Measurements from ENCODE around the gene DZANK1. TPM values are rescaled to one million over a fixed set of nuclear protein-coding genes. Genes with fewer than 3 reads are reported as not detected.
"Not testable (repeated sequence)": the region's sequence is repeated elsewhere in the genome, so short reads cannot be mapped to it uniquely, and the experiment has no call there.

DZANK1 gene
- total RNA-seq, 1 donor from 2014 or later: 1.1 TPM

DNA sequence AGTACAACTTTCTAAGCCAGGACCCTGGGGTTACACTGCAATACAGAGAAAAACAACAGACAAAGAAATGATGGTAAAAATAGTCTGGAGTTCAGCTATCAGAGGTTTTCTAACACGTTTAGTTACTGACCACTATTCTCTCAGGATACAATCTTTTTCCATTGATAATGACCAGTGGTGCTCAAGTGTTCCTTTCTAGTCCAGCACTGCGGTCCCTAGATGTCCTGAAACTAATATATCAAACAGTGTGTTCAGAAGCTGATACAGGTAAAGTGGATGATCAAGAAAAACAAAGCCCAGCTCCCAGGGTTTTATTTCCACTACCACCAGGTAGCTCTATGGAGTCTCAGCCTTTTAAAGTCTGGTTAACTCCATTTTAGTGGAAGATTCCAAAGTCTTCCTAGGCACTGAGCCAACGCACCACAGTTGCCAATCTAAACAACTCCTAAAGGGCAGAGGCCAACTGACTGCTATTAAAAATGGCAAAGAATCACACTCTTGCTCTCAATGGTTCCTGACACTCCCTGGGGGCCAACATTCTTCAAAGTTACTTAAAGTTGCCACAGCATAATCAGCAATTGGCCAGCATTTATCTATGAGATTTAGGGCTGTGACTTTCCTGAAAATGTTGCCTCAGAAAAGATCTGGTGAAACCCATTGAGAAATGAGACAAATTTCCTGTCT lies 38.2 kb downstream of the DZANK1 start:
- Mint-ChIP-seq H3K27ac (no peak overlapping the region), H3K9me3 (no peaks in the 10 kb centered on the region), H3K27me3 (ENCODE audit: insufficient read depth) (no peaks in the 10 kb centered on the region), H3K4me1 (ENCODE audit: low read depth) (no peaks in the 10 kb centered on the region), H3K36me3 (ENCODE audit: low read depth) (no peaks in the 10 kb centered on the region), H3K4me3 (no peak overlapping the region)
- DNase-seq (ENCODE audit: low spot score): no peak
- intact Hi-C loops (cut with micrococcal nuclease): no loop called here

GRCh38 chr20:18427214-18427613 lies 39.6 kb downstream of the DZANK1 start:
- Mint-ChIP-seq H3K9me3 (no peaks in the 10 kb centered on the region), H3K4me3 (no peak overlapping the region), H3K4me1 (ENCODE audit: low read depth) (no peaks in the 10 kb centered on the region), H3K27ac (no peak overlapping the region), H3K36me3 (ENCODE audit: low read depth) (no peaks in the 10 kb centered on the region), H3K27me3 (ENCODE audit: insufficient read depth) (no peaks in the 10 kb centered on the region)
- intact Hi-C loops (cut with micrococcal nuclease): no loop called here
- no peak for DNase-seq (ENCODE audit: low spot score)

GRCh38 chr20:18421608-18422007 lies 45.2 kb downstream of the DZANK1 start:
- H3K27ac Mint-ChIP-seq: no peak overlapping the region
- no peaks in the 10 kb centered on the region for H3K9me3 Mint-ChIP-seq
- no peak for DNase-seq (ENCODE audit: low spot score)
- no peaks in the 10 kb centered on the region for H3K36me3 Mint-ChIP-seq (ENCODE audit: low read depth)
- intact Hi-C loops (cut with micrococcal nuclease): no loop called here
- peaks cover 2% of the 10 kb centered on the region for H3K27me3 Mint-ChIP-seq (ENCODE audit: insufficient read depth)
- no peaks in the 10 kb centered on the region for H3K4me1 Mint-ChIP-seq (ENCODE audit: low read depth)
- no peak overlapping the region for H3K4me3 Mint-ChIP-seq

DNA sequence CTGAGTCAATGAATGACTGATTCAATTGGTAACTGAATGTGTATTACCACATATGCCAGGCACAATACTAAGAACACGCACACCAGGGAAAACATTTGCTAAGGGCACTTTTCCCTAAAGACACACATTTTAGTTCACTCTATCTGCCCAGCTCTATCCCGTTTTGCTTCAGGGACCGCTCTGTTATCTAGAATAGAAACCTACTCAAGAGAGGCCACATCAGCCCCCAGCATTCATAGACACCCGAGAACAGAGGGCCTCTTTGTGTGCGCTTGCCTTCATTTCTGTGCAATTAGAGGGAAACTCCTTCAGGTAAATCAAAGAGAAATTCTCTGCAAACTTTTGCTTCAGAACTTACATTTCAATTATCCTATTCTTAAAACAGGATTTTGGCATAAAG lies 50.3 kb downstream of the DZANK1 start:
- Mint-ChIP-seq H3K27ac (no peak overlapping the region), H3K4me3 (no peak overlapping the region), H3K36me3 (ENCODE audit: low read depth) (no peaks in the 10 kb centered on the region), H3K4me1 (ENCODE audit: low read depth) (peaks cover 6% of the 10 kb centered on the region), H3K9me3 (no peaks in the 10 kb centered on the region), H3K27me3 (ENCODE audit: insufficient read depth) (peaks cover 2% of the 10 kb centered on the region)
- intact Hi-C loops (cut with micrococcal nuclease): no loop called here
- DNase-seq (ENCODE audit: low spot score): no peak

DNA sequence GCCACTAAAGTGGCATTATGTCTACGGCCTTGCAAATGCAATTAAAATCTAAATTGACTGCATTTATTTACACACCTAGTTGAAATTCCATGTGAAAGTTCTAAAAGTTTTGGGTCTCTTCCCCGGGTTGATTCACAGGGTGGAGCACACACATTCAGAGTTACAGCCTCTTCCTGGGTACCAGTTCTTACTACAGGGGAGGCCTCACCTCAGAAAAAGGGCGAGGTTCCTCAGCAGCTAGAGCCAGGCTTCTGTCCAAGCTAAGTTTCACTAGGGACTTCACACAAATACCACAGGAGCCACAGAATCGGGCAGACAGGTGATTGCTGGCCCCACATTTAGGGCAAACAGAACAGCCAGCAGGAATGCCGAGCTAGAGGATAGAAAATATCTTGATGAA lies 52.7 kb downstream of the DZANK1 start:
- no peak for DNase-seq (ENCODE audit: low spot score)
- H3K4me1 Mint-ChIP-seq (ENCODE audit: low read depth): peaks cover 6% of the 10 kb centered on the region
- no peaks in the 10 kb centered on the region for H3K36me3 Mint-ChIP-seq (ENCODE audit: low read depth)
- H3K27ac Mint-ChIP-seq: no peak overlapping the region
- H3K27me3 Mint-ChIP-seq (ENCODE audit: insufficient read depth): peaks cover under 1% of the 10 kb centered on the region
- no peaks in the 10 kb centered on the region for H3K9me3 Mint-ChIP-seq
- intact Hi-C loops (cut with micrococcal nuclease): loop anchor here (5.0 kb wide), 1 partner anchor 218 kb away; no protein-coding TSS in a partner anchor
- H3K4me3 Mint-ChIP-seq: no peak overlapping the region

DNA sequence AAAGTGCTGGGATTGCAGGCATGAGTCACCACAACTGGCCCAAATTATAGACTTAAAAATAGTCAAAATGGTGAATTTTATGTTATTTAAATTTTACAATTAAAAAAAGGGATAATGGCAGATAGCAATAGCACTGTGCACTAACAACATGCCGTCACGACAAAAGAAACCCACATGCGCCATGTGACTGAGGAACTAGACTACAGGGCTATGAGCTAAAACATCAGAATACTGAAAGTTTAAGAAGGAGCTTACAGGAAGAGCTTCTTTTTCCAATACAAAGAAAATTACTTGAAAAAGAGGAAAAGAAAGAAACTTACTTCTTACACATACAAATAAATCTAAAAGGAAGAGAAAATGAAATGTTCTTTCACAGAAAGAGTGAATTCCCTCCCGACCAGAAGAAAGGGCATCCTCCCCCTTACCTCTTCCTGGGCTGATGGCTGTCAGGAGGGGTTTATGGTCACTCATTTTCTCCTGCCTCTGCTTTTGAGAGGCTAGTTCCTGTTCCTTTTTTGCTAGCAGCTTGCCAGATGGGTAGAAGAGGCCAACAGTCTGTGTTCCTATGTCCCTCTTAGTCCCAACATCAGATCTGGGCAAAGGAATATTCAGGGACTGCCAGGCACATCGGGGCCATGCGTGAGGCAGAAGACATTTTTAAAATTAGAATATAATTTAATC lies 54.5 kb downstream of the DZANK1 start:
- no peak overlapping the region for H3K27ac Mint-ChIP-seq
- intact Hi-C loops (cut with micrococcal nuclease): loop anchor here (2.0 to 5.0 kb wide), 7 partner anchors 84 to 518 kb away; partner anchors contain the start of genes RBBP9, SMIM26 and ZNF133
- H3K4me1 Mint-ChIP-seq (ENCODE audit: low read depth): peaks cover 6% of the 10 kb centered on the region
- no peaks in the 10 kb centered on the region for H3K36me3 Mint-ChIP-seq (ENCODE audit: low read depth)
- no peak for DNase-seq (ENCODE audit: low spot score)
- H3K9me3 Mint-ChIP-seq: no peaks in the 10 kb centered on the region
- no peaks in the 10 kb centered on the region for H3K27me3 Mint-ChIP-seq (ENCODE audit: insufficient read depth)
- no peak overlapping the region for H3K4me3 Mint-ChIP-seq

DNA sequence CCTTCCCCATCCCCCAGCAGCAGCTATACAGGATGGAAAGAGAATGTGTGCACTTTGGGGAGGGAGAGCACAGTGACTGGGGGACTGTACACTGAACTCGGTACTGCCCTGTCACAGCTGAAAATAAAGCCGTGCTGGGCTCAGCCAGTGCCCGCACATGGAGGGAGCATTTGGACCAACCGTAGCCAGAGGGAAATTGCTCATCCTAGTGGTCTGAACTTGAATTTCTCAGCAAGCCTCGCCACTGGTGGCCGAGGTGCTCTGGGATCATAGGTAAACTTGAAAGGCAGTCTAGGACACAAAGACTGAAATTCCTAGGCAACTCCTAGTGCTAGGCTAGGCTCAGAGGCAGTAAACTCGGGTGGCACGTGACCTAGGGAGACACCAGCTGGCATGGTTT lies 61.0 kb downstream of the DZANK1 start:
- Mint-ChIP-seq H3K36me3 (ENCODE audit: low read depth) (peaks cover 1% of the 10 kb centered on the region), H3K27me3 (ENCODE audit: insufficient read depth) (no peaks in the 10 kb centered on the region), H3K4me1 (ENCODE audit: low read depth) (peaks cover 6% of the 10 kb centered on the region), H3K4me3 (no peak overlapping the region), H3K9me3 (no peaks in the 10 kb centered on the region), H3K27ac (no peak overlapping the region)
- DNase-seq (ENCODE audit: low spot score): no peak
- intact Hi-C loops (cut with micrococcal nuclease): no loop called here

DNA sequence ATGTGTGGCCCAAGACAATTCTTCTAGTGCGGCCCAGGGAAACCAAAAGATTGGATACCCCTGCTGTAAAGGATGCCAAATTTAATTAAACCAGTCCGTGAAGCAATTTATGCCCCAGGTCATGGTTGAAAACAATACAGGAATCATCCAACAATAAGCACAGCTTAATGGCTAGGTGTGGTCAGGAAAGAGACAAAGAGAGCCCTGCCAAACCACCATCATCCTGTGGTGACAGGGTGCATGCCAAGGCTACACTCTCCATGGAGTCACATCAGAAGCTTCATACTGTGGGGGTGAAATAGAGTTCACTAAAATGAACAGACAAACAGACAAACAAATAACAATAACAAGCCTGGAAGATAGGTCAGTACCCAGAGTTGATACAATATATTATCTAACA lies 62.7 kb downstream of the DZANK1 start:
- H3K27me3 Mint-ChIP-seq (ENCODE audit: insufficient read depth): no peaks in the 10 kb centered on the region
- no peak for DNase-seq (ENCODE audit: low spot score)
- no peaks in the 10 kb centered on the region for H3K9me3 Mint-ChIP-seq
- no peak overlapping the region for H3K27ac Mint-ChIP-seq
- intact Hi-C loops (cut with micrococcal nuclease): no loop called here
- peaks cover 1% of the 10 kb centered on the region for H3K36me3 Mint-ChIP-seq (ENCODE audit: low read depth)
- H3K4me1 Mint-ChIP-seq (ENCODE audit: low read depth): peaks cover 6% of the 10 kb centered on the region
- no peak overlapping the region for H3K4me3 Mint-ChIP-seq

- intact Hi-C loops (cut with micrococcal nuclease): no loop called here
- H3K27ac Mint-ChIP-seq: no peak overlapping the region
- H3K36me3 Mint-ChIP-seq (ENCODE audit: low read depth): peaks cover 1% of the 10 kb centered on the region
- no peaks in the 10 kb centered on the region for H3K27me3 Mint-ChIP-seq (ENCODE audit: insufficient read depth)
- no peak for DNase-seq (ENCODE audit: low spot score)
- H3K4me1 Mint-ChIP-seq (ENCODE audit: low read depth): peaks cover 6% of the 10 kb centered on the region
- no peak overlapping the region for H3K4me3 Mint-ChIP-seq
- H3K9me3 Mint-ChIP-seq: no peaks in the 10 kb centered on the region
Measured at GRCh38 chr20:18403269-18403668, 63.6 kb downstream of the DZANK1 start.

GRCh38 chr20:18401305-18401704 lies 65.5 kb downstream of the DZANK1 start:
- DNase-seq (ENCODE audit: low spot score): no peak
- H3K4me1 Mint-ChIP-seq (ENCODE audit: low read depth): peaks cover 6% of the 10 kb centered on the region
- no peaks in the 10 kb centered on the region for H3K27me3 Mint-ChIP-seq (ENCODE audit: insufficient read depth)
- peaks cover 1% of the 10 kb centered on the region for H3K36me3 Mint-ChIP-seq (ENCODE audit: low read depth)
- H3K9me3 Mint-ChIP-seq: no peaks in the 10 kb centered on the region
- intact Hi-C loops (cut with micrococcal nuclease): no loop called here
- H3K4me3 Mint-ChIP-seq: no peak overlapping the region
- H3K27ac Mint-ChIP-seq: no peak overlapping the region

- Mint-ChIP-seq H3K27ac (no peak overlapping the region), H3K36me3 (ENCODE audit: low read depth) (peaks cover 1% of the 10 kb centered on the region), H3K4me1 (ENCODE audit: low read depth) (peaks cover 6% of the 10 kb centered on the region), H3K27me3 (ENCODE audit: insufficient read depth) (no peaks in the 10 kb centered on the region), H3K4me3 (no peak overlapping the region), H3K9me3 (no peaks in the 10 kb centered on the region)
- intact Hi-C loops (cut with micrococcal nuclease): no loop called here
- DNase-seq (ENCODE audit: low spot score): no peak
Measured at GRCh38 chr20:18400460-18400859, 66.4 kb downstream of the DZANK1 start.

DNA sequence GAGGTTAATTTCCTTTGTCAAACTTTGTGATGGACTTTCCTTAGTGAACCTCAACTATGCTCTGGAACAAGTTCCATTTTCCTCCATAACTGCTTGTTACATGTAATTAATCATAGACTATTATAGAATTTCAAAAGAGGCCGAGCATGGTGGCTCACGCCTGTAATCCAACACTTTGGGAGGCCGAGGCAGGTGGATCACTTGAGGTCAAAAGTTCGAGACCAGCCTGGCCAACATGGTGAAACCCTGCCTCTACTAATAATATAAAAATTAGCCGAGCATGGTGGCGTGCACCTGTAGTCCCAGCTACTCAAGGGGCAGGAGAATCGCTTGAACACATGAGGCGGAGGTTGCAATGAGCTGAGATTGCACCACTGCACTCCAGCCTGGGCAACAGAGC lies 68.1 kb downstream of the DZANK1 start:
- H3K4me3 Mint-ChIP-seq; H3K4me1 Mint-ChIP-seq (ENCODE audit: low read depth): not testable (repeated sequence)

DNA sequence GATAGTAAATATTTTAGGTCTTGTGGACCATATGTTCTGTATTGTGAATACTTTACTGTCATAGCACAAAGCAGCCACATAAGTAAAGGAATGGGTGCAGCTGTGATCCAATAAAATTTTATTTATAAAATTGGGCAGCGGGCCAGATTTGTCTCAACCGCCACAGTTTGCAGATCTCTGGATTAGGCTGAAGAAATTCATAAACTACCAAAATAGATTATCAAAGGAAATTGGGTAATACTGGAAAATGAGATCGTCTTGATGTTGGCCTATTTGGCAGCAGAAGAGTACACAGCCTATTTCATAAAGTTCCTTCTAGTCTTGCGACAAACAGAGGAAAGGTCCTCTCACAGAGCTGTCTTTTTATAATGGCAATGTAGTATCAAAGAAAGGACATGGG lies 69.8 kb downstream of the DZANK1 start:
- Mint-ChIP-seq H3K4me1 (ENCODE audit: low read depth) (no peaks in the 10 kb centered on the region), H3K27ac (no peak overlapping the region), H3K27me3 (ENCODE audit: insufficient read depth) (no peaks in the 10 kb centered on the region), H3K9me3 (no peaks in the 10 kb centered on the region), H3K36me3 (ENCODE audit: low read depth) (no peaks in the 10 kb centered on the region), H3K4me3 (no peak overlapping the region)
- intact Hi-C loops (cut with micrococcal nuclease): no loop called here
- DNase-seq (ENCODE audit: low spot score): no peak

More for the DNA sequence above, 68.1 kb downstream of the DZANK1 start:
- intact Hi-C loops (cut with micrococcal nuclease); H3K9me3 Mint-ChIP-seq; H3K27me3 Mint-ChIP-seq (ENCODE audit: insufficient read depth); DNase-seq (ENCODE audit: low spot score); H3K36me3 Mint-ChIP-seq (ENCODE audit: low read depth); H3K27ac Mint-ChIP-seq: not testable (repeated sequence)

Measured in activated T-helper 1 cell treated with anti-CD3 and anti-CD28 coated beads, Interleukin-12 subunit alpha, Interleukin-12 subunit beta, Interleukin-2, Interleukin-4 antibody, amounts not matched to agents 30 ng/mL and 10 ng/mL and 1 ng/mL, durations not matched to agents 14 hours and 24 hours and 36 hours (primary cell).